Measurements from ENCODE around the gene MXRA8.

The MXRA8 gene

DNA sequence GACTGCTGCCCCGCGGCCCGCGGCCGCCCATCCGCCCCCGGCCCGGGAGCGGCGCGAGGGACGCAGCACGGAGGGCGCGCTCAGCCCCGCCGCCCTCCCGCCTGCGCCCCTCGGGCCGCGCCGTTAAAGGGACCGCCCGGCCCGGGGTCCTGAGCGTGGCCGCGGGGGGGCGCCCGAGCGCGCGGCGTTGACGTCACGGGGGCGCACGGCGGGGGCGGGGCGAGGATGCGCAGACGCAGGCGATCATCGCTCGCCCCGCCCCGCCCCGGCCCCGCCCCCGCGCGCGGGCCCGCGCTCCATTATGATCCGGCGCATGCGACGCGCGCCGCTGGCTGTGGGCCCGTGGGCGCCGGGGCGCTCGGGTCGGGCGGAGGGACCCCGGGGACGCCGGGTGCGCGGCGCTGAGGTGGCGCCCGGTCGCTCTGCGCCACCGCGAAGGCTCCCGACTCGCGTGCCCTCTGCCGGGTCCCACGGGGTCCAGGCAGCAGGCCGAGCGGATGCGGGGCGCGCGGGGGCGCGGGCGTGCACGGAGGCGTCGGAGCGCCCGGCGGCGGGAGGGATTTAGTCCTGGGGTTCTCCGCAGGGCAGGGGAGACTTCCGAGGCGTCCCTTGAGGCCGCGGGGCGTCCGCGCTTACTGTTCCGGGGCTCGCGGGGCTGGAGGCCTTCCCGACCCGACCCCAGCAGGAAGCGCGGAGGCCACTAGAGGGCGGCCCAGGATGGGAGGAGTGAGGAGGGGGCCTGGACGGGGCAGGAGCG, 8.9 kb downstream of the MXRA8 start, which contains the start of gene DVL1:
TSS of gene DVL1 (minus strand) at position 163 of the 757 bp plus-strand sequence. CDS start 353 bp downstream, outside the sequence.
- peak; percentile 28 to 31 for DNase-seq (ENCODE audit: low read depth in 2 of 2)

DNA sequence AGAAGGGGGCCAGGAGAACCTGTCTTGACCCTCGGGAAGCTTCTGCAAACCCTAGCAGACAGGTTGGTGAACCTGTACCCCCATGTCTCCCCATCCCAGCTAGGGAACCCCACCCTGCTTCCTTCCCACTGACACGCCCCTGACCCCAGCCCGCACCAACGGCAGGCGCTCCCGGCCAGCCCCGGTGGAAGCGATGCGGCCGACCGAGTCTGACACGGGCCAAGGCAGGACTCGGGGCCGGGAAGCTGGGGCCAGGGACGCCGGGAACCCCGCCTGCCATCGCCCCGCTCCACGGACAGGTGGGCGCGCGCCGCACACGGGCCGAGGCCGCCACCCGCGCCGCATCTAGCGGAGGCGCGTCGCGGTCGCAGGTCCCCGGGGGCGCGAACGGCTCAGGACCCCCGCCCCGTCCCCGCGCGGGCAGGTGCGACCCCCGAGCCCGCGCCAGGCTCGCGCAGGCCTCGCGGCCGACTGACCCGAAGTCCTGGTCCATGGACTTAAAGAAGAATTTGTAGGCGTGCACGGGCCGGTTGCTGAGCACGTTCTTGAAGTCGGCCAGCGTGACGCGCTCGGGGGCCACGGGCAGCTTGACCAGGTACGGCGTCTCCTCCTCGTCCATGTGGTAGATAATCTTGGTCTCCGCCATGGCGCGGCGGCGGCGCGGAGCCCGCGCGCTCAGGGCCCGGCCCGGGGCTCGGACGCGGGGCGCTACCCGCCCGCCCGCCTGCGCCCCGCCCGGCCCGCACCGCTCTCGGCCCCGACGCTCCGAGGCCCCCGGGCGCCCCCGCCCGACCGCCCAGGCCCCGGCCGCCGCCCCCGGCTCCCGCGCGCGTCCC, 9.7 kb downstream of the MXRA8 start:
- DNase-seq (ENCODE audit: low read depth in 2 of 2), result no peak

DNA sequence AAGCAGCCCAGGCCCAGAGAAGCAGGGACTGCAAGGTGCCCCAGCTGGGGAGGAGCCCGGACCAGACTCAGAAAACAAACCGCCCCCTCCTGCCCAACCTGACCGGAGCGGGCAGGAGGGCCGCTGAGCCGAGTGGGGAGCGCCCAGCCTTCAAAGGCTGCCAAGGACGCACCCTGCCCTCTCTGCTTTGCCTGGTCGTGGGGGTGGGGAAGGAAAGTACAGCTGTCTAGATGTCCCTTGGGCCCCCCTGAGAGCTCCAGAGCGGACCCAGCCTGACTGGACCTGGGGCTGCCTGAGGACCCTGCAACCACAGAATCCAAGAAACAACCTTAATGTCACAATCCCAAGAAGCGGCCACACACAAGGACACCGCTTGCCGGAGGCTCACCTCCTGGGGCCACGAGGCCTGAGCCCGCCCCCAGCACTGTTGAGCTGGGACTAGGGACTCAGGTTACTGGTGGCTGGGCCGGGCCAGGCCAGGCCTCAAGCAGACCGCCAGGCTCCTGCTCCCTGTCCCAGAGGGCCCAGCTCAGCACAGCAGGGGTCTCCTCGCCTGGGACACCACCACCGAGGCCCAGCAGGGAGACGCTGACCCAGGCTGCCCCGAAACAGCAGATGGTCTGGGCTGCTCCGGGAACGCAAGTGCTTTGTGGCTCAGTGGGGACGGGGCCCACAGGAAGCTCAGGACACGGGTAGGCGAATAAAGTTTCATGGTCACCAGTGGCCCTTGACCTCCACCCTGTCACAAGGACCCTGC, 10.5 kb downstream of the MXRA8 start:
- no peak for DNase-seq (ENCODE audit: low read depth in 2 of 2)

DNA sequence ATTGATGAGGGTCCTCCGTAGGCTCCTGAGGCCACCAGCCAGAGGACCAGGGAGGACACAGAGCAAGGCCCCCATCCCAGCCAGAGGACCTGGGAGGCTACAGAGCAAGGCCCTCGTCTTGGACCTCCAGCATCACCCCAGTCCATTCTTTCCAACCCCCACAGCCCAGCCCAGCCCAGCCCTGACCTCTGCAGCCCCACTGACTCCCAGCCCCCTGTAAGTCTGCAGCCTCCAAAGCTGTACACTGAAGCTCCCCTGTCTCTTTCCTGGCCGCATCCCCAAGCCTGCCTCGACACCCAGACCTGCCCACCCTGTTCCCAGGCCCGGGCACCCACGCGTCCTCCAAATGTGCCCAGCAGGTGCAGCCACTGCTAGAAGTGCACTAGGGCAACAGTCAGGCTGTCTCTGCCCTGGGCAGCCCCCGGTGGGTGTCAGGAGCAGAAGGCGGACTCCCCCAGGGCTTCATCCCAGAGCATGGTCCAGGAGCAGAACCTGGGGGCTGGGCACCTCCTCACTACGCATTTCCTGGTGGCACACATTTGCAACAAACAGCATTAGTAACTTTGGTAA, 11.2 kb downstream of the MXRA8 start:
- no peak for DNase-seq (ENCODE audit: low read depth in 2 of 2)

DNA sequence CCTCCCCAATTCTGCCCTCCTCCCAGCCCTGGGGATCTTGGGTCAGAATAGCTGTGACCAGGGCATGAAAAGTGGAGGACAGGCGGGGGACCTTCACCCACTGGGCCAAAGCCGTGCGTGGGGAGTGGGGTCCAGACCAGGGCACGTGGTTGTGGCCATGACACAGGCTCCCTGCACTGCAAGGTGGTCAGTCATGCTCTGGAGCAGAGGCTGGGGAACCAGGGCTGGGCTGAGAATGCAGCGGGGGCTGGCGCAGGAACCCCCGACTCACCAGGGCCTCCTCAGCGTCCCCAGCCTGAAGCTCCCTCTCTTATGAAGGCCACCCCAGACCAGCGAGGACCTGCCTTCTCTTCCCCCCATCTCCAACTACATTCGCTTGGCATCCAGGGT, 11.9 kb downstream of the MXRA8 start:
- DNase-seq (ENCODE audit: low read depth in 2 of 2), result no peak

DNA sequence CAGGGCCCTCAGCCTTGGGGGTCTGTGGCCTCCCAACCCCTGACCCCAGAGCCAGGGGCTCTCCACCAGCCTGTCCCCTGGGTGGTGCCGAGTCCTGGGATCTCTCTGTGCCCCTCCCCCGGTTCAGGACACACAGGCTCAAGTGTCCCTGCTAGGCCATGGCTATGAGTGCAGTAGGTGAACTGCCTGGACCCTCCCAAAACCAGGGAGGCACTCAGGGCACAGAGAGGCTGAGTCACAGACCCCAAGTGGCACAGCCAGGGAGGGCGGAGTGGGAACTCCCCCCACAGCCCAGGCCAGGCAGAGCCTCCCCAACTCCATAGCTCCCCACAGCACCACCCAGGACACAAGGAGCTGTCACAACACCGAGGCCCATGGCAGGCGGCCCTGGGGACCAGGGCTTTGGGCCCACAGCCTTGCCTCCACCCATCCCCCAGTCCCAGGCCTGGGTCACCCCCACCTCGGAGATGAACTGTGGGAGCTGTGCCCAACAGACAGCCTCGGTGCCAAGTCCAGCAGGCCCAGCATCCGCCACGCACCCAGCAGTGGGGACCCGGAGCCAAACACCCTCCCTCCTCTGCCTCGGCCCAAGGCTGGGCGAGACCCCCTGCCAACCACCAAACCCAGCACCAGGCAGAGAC, 12.4 kb downstream of the MXRA8 start:
- no peak for DNase-seq (ENCODE audit: low read depth in 2 of 2)

DNA sequence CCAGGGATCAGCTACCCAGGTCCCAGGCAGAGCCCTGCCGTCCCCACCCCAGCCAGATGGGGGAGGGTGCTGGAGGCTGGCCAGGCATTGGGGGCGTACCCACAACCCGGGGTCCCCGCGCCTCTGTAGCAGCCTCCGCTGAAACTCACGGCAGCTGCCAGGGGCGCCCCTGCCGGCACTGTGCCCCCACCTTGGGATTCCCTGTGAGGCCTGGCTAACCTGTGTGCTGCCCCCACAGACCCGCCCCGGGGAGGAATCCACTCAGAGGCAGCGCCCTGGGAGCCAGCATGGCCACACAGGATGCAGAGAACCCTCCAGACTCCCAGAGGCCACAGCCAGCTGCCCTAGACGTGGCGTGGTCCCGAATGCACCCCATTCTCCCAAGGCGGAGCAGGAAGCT, 13.0 kb downstream of the MXRA8 start:
- DNase-seq (ENCODE audit: low read depth in 2 of 2), result no peak

DNA sequence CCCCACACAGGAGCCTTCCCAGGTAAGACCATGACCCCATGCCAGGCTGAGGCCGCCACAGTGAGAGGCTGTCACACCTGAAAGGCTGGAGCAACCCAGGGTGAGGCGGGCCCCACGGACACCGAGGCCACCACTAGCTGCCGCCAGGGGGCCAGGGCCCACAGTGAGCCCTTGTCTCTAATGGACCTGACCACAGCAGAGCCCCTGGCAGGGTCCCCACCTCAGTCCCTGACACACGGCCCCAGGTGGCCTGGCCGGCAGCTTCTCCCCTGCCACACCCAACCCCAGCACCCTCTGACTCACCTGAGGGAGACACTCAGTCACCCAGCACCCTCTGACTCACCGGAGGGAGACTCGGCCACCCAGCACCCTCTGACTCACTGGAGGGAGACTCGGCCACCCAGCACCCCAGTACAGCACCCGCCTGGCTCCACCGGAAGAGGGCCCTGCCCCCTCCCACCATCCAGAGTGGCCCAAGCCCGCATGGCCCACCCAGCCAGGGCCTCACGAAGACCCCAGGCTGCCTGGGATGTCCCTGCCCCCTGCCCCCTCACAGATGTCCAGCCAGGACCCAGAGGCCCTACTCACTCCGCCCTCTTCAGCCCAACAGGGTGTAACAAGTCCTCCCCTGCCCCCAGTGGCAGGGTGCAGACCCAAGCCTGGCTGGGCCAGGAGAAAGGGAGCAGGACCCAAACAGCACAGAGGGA, 13.5 kb downstream of the MXRA8 start:
- no peak for DNase-seq (ENCODE audit: low read depth in 2 of 2)

DNA sequence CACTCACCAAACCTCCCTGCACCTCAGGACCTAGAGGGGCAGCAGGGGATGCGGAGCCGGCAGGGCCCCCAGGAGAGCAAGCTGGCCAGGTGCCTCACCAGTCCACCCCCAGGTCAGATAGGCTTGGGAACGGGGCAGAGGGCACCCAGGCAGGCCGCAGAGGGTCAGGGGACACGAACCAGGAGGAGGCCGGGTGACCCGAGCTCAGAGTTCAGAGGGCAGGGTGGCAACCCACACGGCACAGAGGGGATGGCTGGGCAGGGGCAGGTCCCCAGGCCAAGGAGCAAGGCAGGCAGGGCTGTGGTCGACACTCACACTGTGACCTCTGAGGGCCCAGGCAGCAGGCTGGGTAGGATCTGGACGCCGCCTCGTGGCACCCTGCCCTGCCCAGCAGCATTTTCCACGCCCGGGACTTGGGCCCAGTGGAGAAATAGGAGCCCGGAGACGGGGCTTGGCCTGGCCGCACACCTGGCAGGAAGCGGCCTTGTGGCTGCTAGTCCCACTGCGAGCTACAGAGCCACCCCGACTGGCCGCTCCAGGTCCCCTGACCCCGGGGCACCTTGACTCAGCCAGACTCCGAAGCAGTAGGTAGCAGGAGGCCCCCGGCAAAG, 14.4 kb downstream of the MXRA8 start:
- no peak for DNase-seq (ENCODE audit: low read depth in 2 of 2)

DNA sequence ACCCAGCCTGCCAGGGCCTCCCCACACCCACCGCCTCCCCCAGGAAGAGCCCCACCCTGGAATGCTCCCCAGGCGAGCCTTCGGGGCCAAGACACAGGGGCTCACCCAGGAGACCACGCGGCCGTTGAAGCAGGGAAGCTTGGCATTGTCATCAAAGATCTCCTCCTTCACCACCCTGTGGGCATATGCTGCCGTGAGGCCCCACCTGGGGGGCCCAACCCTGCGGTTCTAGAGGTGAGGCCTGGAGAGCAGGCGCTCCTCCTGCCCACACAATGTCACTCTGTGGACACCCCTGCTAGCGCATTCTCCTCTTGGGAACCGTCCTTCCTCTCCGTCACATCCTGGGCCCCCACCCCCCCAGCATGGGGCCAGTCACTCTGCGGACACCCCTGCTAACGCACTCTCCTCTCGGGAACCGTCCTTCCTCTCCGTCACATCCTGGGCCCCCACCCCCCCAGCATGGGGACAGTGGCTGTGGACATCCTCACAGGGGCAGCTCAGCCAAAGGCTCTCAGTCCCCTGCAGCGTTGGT, 15.7 kb downstream of the MXRA8 start:
- no peak for DNase-seq (ENCODE audit: low read depth in 2 of 2)

DNA sequence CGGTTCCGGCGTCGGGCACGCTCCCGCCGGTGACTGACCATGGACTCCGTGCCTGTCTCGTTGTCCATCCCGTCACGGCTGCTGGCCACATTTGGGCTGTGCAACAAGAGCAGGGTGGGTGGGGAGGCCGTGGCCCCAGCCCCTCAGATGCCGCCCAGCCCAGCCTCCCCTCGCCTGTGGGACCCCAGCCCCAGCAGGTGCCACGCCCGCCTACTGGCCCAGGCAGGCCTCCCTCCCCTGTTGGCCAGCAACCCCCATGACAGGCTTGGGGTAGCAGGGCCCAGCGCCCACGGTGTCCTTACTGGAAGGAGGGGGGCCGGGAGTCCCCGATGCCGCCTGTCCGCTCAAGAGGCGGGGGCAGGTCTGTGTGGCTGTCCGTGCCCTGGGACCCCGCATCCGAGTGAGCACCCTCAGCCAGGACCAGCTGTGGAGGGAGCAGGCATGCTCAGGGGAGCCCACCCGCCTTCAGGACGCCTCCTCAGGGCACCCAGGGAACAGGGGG, 16.2 kb downstream of the MXRA8 start:
- DNase-seq (ENCODE audit: low read depth in 2 of 2), result no peak

DNA sequence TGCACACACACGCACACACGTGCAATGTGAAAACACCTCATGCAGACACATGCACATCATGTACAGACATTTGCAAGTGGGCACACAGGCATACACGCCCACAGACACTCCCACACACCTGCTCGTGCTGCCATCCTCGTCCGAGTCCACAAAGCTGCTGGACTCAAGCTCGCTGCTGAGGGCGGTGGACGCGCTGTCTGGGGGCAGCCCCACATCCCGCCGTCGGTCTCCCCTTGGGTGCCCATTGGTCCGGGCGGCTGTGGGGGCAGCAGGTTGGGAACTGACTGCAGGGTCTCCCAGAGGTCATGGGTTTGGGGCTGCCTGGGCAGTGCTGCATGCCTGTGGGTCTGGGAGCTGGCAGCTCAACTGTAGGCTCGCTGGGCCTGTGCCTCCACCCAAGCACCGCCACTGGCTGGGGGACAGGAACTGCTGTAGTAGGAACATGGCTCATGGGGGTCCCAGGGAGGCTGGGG, 16.8 kb downstream of the MXRA8 start:
- no peak for DNase-seq (ENCODE audit: low read depth in 2 of 2)

DNA sequence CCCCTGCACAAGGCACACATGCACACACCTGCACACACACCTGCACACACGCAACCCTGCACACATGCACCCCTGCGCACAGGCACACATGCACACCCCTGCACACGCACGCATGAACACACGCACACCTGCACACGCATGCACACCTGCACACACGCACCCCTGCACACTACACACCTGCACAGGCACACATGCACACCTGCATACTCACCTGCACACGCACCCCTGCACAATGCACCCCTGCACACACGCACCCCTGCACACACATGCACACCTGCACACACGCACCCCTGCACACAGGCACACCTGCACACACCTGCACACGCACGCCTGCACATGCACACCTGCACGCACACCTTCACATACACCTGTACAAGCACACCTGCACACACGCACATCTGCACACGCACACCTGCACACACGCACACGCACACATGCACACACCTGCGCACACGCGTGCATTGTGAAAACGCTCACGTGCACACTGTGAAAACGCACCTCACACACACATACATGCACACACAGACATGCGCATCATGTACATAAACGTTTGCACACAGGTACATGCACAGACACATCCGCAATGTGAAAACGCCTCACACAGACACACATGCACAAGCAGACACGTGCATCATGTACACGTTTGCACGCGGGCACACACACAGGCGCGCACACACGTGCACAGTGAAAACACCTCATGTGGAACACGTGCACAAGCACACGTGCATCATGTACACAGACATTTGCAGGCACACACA, 17.4 kb downstream of the MXRA8 start:
- DNase-seq (ENCODE audit: low read depth in 2 of 2), result no peak

DNA sequence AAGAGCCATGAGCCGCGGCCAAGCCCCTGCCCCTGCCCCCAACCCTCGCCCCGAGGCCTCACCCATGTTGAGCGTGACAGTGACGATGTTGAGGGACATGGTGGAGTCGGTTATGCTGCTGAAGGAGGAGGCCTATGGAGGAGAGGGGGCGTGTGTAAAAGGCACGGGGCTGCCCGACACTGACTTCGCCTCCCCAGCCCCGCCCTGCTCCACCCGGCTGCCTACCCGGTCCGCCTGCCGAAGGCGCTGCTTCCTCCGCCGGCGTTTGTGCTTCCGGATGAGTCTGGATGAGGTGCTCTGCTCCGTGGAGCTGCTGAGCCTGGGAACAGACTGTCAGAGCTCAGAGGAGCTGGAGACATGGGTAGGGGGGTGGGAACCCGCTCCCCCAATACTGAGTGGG, 18.2 kb downstream of the MXRA8 start:
- DNase-seq (ENCODE audit: low read depth in 2 of 2), result no peak

DNA sequence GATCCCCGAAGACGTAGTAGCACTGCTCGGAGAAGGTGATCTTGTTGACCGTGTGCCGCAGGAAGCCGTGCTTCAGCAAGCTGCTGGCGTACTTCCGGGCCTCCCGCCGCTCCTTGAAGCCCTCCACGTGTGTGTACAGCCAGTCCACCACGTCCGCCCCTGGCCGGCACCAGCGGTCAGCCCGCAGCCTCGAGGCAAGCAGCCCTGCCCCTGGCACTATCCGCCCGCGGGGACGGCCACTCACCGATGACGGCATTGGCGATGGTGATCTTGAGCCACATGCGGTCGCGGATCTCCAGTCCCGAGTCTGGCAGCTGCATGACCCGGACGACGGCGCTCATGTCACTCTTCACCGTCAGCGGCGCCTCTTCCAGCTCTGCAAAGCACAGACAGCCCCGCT, 20.1 kb downstream of the MXRA8 start:
- DNase-seq (ENCODE audit: low read depth in 2 of 2), result no peak

DNA sequence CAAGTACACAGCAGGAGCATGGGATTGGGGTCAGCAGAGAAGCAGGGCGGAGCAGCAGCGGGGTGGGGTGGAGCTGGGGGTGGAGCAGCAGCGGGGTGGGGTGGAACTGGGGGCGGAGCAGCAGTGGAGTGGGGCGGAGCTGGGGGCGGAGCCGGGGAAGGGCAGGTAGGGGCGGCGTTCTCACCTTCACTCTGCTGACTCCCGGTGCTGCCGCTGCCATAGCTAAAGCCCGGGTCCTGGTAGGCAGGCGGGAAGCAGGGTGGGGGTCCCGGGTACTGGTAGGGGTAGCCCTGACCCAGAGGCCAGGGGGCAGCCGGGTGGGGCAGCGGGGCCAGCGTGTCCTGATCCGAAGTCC, 20.6 kb downstream of the MXRA8 start:
- no peak for DNase-seq (ENCODE audit: low read depth in 2 of 2)

DNA sequence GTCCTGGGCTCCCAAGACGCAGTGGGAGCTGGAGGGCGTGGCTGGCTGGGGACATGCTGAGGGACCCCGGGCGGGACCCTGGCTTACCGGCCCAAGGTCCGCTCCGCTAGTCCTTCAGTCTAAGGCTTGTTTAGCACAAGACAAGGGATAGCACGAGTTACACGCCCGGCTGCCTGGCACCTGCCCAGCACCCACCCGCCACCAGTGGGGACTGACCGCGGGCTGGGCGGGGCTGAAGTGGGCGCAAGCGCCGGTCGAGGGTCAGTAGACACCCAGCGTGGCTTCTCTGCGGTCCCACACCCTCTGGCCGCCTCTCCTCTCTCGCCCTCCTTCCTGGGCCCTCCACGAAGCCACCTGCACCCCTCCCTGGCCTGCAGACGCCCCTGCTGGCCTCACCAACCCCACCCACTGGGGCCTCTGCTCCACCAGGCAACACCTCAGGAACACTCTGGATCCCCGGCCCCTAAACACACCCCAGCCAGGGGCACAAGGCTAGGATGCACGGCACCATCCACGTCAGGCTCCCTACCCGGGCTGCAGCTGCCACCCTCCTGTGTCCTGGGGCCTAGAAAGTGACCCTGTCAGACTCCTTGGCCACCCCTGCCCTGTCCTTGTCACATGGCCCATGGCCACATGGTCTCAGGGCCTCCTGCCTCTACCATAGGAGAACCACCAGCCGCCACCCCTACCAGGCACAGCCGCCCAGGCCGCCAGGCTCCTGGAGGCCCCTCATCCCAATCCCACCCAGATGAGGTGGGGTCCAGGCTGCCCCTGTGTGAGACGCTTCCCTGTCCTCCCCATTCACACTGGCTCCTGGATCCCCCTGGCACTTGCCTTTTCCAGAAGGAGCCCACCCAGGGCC, 21.2 kb downstream of the MXRA8 start:
- no peak for DNase-seq (ENCODE audit: low read depth in 2 of 2)

DNA sequence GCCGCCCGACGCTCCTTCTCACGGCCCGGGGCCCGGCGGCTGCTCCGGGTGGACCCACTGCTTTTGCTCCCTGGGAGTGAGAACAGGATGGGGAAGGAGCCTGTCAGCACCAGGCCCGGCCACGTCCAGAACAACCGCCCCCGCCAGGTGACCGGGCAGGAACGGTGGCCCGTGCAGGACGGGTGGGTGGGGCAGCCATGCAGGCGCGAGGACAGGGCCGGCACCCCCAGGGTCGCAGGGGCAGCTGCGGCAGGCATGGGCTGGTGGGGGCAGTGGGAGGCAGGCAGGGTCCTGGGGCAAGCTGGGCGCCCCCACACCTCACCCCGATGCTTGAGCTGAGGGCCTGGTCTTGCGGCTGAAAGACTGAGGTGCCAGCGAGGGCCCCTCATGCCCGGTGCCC, 21.9 kb downstream of the MXRA8 start:
- DNase-seq (ENCODE audit: low read depth in 2 of 2), result no peak
